GM12878 (cell line): ENCODE results near the gene FBXO21. TPM values are rescaled to one million over a fixed set of nuclear protein-coding genes. Genes with fewer than 3 reads are reported as not detected.
A peak's percentile ranks its signal among the peaks of the same experiment; 100 is the strongest.

Experiments
- CHD2 ChIP-seq: IDR thresholded peaks from 2 replicates; pipeline ENCODE4 v1.6.1; 2011; ENCODE audit warnings: low read depth, low read length, improper control_type of control experiment, borderline replicate concordance
- CREM ChIP-seq: IDR thresholded peaks from 2 replicates; pipeline ENCODE4 v1.6.1; 2014; ENCODE audit warnings: antibody characterized with exemption, low read depth
- CUX1 ChIP-seq: IDR thresholded peaks from 2 replicates; pipeline ENCODE4 v1.6.1; 2012; ENCODE audit warnings: improper control_type of control experiment, low read depth, low read length; ENCODE audit not compliant: insufficient replicate concordance
- IKZF1 ChIP-seq: fragments of 450-650 bp; conservative IDR thresholded peaks from 2 replicates; pipeline ENCODE4 v1.6.1; 2017; ENCODE audit warnings: antibody characterized with exemption, mild to moderate bottlenecking
- IRF4 ChIP-seq: IDR thresholded peaks from 2 replicates; pipeline ENCODE4 v1.6.1; 2011; ENCODE audit warnings: low read depth, low read length
- NFIC ChIP-seq: IDR thresholded peaks from 2 replicates; pipeline ENCODE4 v1.6.1; 2012; ENCODE audit warnings: low read depth, mild to moderate bottlenecking, inconsistent platforms, low read length, moderate library complexity
- RAD51 ChIP-seq: fragments of 450-650 bp; IDR thresholded peaks from 2 replicates; pipeline ENCODE4 v1.6.1; 2016; ENCODE audit warnings: moderate library complexity, mild to moderate bottlenecking, inconsistent platforms
- RCOR1 ChIP-seq: conservative IDR thresholded peaks from 2 replicates; pipeline ENCODE4 v1.6.1; 2012; ENCODE audit warnings: low read depth, low read length, improper control_type of control experiment
- YY1 ChIP-seq: IDR thresholded peaks from 2 replicates; pipeline ENCODE4 v1.6.1; 2011; ENCODE audit warnings: low read depth, mild to moderate bottlenecking, low read length
- polyA plus RNA-seq, 11 experiments: library from polyadenylated mRNA; depleted of rRNA in 4 of 11; unstranded in 6 of 11; stranded (reverse) in 5 of 11; fragments of >200 nt; fragmentation: Nextera tagmentation in 4 of 11; fragmentation: Illumina TruSeq in 1 of 11; extraction: Ambion mirVana in 4 of 11; extraction: Trizol in 1 of 11; gene quantifications; 1 replicate in 1 of 11; 2 replicates in 10 of 11; pipeline versions ENCODE4 v1.2.1 to v1.2.3, GENCODE V29; 2011 to 2016; ENCODE audit warnings: inconsistent platforms in 2 of 11, missing spikeins in 2 of 11, low read depth in 1 of 11
- total RNA-seq, 4 experiments: library from RNA; depleted of rRNA in 3 of 4; stranded (reverse); fragments of >200 nt in 3 of 4; fragmentation: Illumina TruSeq in 1 of 4; extraction: Trizol in 1 of 4; gene quantifications; 2 replicates each; pipeline versions ENCODE4 v1.2.1 to v1.2.3, GENCODE V29; 2013 to 2021

The FBXO21 gene
- total and polyA plus RNA-seq, 10 of the 15 experiments (the other 5 are each of a cell fraction or from before 2014, with no cell fraction given), result 5.5 to 32.6 (median 18.9) TPM

GRCh38 chr12:117214797-117215196 is 24.5 kb upstream of the FBXO21 start (continued):
- TF ChIP-seq CUX1 (no peak), CREM (peak; percentile 8; the same call in 1 of the 2 replicates), RCOR1 (no peak), IRF4 (0 out of 2 replicates have a peak, but pooled peaks have one; percentile 22), NFIC (no peak), RAD51 (no peak), IKZF1 (0 out of 2 replicates have a peak, but pooled peaks have one; percentile 29), YY1 (peak; percentile 90), CHD2 (no peak)
